COLO668 (cell line): ENCODE measurements around the gene ANKRD55.
A peak's percentile ranks its signal among the peaks of the same experiment; 100 is the strongest.
"Not testable (repeated sequence)": the region's sequence is repeated elsewhere in the genome, so short reads cannot be mapped to it uniquely, and the experiment has no call there.

Experiments
- DNase-seq: peaks from one replicate; lab custom pipeline; 2025; ENCODE audit not compliant: unreplicated experiment; lab: John Stamatoyannopoulos, UW

The ANKRD55 gene

GRCh38 chr5:56170557-56170956 lies 62.6 kb downstream of the ANKRD55 start:
- no peak for DNase-seq

GRCh38 chr5:56169949-56170348 lies 63.2 kb downstream of the ANKRD55 start:
- DNase-seq, result no peak

GRCh38 chr5:56169281-56169680 lies 63.8 kb downstream of the ANKRD55 start:
- no peak for DNase-seq

- DNase-seq, result no peak
Observed at GRCh38 chr5:56168066-56168478, 65.1 kb downstream of the ANKRD55 start.

GRCh38 chr5:56167519-56167918 lies 65.6 kb downstream of the ANKRD55 start:
- no peak for DNase-seq

GRCh38 chr5:56166671-56167385 lies 66.3 kb downstream of the ANKRD55 start:
- no peak for DNase-seq

- no peak for DNase-seq
Observed at GRCh38 chr5:56164376-56164775, 68.8 kb downstream of the ANKRD55 start.

- DNase-seq, result no peak
Observed at GRCh38 chr5:56161927-56162326, 71.2 kb downstream of the ANKRD55 start.

- DNase-seq, result no peak
Observed at GRCh38 chr5:56161439-56161823, 71.7 kb downstream of the ANKRD55 start.

- DNase-seq, result no peak
Observed at GRCh38 chr5:56160723-56161438, 72.2 kb downstream of the ANKRD55 start.

- no peak for DNase-seq
Observed at GRCh38 chr5:56159521-56159947, 73.6 kb downstream of the ANKRD55 start.

- DNase-seq, result no peak
Observed at GRCh38 chr5:56158331-56158960, 74.7 kb downstream of the ANKRD55 start.

GRCh38 chr5:56157191-56157621 lies 75.9 kb downstream of the ANKRD55 start:
- not testable (repeated sequence) for DNase-seq

- not testable (repeated sequence) for DNase-seq
Observed at GRCh38 chr5:56156585-56157190, 76.4 kb downstream of the ANKRD55 start.

- DNase-seq, result no peak
Observed at GRCh38 chr5:56155992-56156584, 77.0 kb downstream of the ANKRD55 start.

- DNase-seq, result no peak
Observed at GRCh38 chr5:56154732-56155484, 78.2 kb downstream of the ANKRD55 start.

- no peak for DNase-seq
Observed at GRCh38 chr5:56152437-56152836, 80.7 kb downstream of the ANKRD55 start.

GRCh38 chr5:56150756-56151155 lies 82.4 kb downstream of the ANKRD55 start:
- not testable (repeated sequence) for DNase-seq

- DNase-seq, result peak; percentile 16
Observed at GRCh38 chr5:56148453-56148971, 84.6 kb downstream of the ANKRD55 start.

- DNase-seq, result no peak
Observed at GRCh38 chr5:56147659-56148230, 85.4 kb downstream of the ANKRD55 start.
